ENCODE results near the gene BARX2.

The BARX2 gene

DNA sequence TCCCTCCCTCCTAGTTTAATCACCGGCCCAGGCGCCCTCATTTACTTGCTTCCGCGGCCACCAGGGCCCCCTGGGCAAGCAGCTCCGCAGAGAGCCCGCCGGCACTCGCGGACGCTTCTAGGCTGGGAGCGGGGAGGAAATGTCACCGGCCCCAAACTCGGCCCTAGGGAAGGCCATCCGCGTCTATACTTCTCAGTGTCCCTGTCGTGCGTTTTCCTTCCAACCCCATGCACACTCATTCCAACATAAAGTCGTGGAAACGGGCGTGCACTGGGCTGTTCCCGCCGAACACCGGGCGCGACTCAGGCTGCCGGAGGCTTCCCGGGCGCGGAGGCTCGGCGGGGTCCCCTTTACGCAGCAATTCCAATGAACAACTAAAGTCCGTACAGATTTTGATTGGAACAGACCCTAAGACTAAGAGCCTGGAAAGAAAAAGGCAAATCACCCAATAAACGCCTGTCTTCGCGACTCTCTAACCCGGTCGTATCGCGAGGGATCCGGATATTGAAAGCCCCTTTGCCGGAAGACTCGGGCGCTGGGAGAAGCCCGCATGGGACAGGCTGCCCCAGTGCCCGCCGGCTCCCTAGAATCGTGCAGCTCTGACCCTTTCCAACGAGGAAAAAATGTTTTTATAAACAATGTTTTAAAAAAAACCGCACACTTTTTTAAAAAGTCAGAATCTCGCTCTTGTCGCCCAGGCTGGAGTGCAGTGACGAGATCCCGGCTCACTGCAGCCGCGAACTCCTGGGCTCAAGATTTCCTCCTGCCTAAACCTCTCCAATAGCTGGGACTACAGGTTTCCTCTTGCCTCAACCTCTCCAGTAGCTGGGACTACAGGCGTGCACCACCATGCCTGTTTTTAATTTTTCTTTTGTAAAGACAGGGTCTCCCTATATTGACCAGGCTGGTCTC, 1.3 kb upstream of the BARX2 start:
- no peak for DNase-seq

DNA sequence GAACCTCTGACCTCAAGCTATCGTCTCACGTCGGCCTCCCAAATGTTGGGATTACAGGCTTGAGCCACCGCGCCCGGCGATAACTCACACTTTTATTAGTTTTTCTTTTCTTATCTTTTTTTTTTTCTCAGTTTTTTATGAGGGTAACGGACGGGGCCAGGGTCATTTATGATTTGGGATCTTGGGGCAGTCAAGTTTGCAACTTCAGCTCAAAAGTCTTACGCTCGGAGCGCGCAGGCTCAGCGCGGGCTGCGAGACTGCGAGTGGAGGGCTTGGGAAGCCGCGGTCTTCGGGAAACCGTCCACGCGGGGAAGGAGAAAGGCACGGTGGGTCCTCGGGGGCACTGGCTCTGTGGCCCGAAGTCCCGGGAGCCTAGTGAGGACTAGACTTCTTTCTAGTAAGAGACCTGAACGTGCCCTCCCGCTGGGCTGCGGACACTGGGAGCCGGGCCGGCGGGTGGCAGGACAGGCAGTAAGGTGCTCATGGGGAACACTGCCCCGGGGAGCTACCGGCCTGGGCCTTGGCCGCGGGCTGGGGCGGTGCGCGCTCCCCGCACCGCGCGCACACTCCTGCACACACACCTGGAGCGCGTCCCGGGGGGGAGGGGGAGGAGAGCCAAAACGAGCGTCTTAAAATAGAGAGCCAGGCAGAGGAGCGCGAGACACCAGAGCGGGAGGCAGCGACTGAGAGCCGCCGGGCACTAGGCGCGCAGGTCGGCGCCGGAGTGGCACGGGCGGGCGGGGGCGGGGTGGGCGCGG, 476 bp upstream of the BARX2 start:
- no peak for DNase-seq

DNA sequence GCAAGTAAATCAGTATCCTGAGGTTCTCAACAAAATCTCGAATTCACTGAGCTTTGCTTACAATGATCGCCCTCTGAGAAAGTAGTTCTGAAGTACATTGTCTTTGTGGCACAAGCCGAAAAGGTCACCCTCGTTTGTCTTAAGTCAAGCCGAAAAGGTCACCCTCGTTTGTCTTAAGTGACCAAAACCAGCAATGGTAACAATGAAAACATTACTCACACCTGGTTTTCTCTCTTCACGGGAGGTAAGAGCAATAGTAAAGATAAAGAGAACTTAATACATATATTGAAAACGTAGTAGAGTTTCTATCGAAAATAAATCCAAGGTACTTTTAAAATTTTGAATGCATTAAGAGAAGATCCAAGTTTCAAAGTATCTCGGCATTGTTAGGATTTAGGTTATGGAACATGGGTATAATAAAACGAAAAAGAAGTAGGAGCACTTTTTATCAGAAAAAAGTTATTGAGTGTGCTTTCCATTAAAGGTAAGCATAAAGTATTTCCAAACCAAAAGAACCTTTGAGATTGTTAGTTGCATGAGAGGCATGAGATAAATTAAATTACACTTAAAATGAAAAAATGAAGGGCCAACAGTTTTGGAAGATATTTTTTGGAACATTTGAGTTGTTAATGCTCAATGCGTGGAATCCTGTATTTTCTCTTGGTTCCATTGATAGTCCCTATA, 1.2 kb downstream of the BARX2 start:
- no peak for DNase-seq

DNA sequence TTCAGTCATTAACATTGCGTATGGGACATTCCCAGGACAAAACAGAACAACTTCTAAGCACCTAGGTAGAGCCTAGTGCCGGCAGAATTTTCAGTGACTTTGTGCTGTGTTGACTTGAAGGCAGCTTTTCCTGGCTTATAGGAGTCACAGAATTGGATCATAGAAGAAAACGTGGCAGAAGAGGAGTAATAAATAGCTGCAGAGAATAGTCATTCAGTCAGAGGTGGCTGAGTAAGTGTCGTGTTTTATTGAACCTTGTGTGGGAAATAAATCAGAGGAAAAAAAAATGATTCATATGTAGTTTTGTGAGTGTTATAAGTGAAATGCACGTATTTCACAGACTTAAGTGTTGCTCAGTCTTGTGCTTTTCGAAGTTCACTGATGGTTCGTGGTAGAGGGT, 2.1 kb downstream of the BARX2 start:
- no peak for DNase-seq

DNA sequence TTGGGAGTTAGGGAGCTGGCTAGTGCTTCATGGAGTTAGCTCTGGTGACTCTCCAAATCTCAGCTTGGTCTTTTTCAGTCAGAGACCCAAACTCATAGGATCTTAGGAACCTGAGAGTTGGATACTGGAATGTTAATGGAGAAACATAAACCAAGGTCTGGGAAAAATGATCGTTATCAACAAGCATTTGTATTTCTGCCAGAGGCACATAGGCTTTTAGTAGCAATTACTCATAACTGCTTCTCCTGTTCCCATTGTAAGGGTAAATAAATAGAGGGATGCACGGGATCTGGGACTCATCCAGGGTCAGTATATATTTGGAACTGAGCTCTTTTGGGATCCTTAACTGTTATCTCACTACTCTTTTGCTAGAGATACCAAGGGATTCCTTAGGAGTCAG, 4.8 kb downstream of the BARX2 start:
- DNase-seq: no peak

DNA sequence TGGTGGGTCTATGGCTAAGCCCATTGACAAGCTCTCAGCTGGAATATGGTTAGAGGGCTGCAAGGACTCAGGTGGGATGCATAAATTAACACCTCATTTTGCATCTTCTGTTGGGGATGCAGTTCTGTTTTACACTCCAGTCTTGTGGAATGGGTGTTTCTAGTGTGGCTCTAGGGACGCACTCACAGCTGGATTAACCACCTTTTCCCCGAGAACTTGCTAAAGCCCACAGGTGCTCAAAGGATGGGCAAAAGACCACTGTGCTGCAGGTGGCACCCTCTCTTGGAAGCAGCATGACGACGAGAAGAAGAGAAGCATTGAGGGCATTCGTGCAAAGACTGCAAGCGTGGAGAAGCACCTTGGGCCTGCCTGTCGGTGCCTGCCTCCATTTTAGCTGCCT, 6.9 kb downstream of the BARX2 start:
- DNase-seq: no peak

DNA sequence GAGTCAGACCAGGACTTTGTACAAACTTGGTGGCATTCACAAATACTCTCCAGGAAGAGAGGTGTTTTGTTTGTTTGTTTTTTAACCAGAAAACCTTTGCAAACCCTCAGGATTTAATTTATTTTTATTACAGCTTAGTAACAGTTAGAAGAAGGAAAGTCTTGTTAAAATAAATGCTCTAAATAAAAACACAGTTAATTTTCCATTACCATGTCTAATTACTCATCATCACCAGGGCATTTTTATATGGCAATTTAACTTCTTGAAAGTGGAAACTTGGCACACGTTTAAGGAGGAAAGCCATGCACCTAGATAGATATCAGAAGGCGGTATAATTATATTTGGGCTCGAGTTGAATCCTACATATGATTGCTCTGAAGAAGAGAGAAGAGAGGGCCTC, 7.4 kb downstream of the BARX2 start:
- no peak for DNase-seq

DNA sequence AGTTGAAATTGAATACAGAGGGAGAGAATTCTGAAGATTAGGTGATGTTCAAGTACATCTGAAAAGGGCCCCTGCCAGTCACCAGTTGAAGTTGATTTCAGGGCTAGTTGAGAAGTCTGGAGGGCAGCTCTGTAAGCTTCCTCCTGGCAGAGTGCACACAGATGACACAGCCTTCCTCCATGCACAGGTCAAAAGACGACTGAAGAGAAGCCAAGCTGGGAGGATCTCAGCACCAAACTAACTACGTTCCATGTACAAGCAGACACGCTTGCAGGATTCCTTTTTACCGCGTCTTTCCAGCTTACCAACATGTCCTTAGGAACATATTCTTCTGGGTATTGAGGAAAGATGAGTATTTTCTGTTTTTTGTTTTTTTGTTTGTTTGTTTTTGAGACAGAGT, 7.9 kb downstream of the BARX2 start:
- DNase-seq: no peak

DNA sequence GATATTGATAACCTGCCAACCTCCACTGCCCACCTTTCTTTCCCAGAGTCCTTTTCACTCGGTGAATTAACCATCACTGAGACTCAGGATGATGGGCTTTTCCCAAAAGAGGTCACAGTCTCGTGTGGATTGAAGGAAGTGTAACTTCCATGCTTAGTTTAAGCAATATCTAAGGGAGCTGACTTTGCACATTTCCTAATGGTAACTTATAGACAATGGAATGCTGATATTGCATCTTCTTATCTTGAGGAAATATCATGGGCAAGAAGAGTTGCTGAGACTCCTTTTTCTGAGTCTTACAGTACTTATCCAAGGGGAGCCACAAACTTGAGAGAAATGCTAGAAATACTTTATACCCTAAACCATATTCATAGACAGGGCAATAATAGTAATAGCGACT, 8.8 kb downstream of the BARX2 start:
- no peak for DNase-seq

DNA sequence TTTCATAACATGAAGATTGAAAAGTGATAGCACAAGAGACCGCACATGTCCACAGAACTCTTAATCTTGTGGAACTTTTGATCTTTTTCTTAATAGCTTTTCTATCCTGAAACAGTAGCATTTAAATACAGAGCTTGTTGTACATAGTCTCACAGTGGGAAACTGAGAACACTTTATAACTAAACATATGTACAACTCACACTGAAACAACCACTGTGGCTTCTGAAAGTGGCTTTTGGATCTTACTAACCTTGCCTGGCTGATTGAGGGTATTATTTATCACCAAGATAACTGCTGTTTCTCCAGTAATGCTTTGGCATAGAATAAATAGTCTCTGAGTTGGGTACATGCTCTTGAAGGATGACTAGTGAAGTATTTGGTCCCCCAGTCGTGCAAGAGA, 10.2 kb downstream of the BARX2 start:
- DNase-seq: no peak

DNA sequence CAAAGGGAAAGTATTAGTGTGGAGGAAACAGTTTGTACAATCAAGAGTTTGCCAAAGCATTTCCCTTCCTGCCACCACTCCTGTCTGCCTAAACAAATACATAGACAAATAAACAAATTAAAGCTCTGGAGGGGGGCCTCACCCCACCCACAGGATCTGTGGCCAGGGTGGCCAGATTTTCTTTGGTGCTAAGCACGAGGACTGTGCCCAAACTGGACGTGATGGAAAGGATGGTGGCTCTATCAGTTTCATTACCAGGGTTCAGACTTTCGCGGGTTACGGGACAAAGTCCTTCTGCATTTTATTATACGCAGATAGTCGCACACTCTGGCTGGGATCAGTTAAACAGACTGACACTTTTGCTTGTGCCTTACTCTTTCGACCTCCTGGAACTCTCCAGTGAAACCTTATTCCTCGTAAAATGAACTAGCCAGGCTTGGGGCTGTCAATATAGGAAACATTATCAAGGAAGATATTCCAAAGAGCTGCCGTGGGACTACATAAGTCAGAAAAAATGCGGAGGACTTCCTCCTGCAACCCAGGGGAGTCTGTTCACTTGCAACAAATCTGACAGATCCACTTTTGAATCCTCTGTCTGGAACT, 11.2 kb downstream of the BARX2 start:
- no peak for DNase-seq

DNA sequence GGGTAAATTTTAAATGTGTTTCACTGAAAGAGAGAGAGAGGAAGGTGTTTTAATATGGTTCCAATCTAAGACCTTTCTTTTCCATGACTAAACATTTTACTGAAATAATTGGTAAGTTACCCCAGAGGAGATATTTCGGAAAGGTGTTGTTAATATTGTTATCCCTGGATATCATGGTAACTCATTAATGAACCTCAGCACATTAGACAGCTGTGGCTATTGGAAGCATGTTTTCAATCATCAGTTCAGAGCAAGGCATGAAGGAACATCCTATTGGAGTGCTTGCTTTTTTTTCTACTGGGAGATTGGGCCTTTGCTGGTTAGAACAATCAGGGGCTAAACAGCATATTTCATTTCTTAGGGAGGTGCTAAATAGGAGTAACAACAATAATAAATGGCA, 11.8 kb downstream of the BARX2 start:
- DNase-seq: no peak

DNA sequence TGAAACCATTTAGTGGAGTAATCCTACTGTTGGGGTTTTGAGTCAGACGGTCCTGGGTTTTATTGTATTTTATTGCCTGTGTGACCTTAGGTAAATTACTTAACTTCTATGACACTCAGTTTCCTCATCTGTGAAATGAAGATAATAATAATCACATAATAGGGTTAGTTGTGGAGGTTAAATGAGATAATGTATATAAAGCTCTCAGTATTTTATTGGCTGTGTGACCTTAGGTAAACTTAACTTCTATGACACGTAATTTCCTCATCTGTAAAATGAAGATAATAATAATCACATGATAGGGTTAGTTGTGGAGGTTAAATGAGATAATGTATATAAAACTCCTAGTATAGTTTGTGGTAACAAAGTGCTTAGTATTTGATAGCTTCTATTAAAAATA, 13.2 kb downstream of the BARX2 start:
- no peak for DNase-seq

DNA sequence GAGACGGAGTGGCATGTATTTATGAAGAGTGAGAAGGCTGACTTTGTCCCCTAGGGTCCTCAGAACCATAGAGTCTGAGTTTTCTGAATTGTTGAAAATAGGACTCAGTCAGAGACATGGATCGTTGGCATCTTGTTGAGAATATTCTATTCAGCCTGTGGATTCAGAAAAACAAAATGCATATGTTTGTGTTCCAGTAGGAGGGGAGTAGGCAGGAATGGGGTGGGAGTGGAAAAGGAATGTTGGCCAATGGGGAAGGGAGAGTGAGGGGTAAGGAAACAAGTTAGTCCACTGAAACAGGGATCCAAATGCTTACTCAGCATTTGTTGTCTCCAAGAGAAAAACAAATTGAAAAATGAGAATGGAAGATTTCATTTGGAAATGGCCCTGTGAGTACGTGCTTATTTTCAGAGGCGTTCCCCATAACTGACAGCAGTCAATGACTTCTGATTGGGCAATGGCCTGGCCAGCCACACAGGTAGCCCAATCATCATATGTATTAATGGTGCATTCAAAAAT, 14.7 kb downstream of the BARX2 start:
- no peak for DNase-seq

DNA sequence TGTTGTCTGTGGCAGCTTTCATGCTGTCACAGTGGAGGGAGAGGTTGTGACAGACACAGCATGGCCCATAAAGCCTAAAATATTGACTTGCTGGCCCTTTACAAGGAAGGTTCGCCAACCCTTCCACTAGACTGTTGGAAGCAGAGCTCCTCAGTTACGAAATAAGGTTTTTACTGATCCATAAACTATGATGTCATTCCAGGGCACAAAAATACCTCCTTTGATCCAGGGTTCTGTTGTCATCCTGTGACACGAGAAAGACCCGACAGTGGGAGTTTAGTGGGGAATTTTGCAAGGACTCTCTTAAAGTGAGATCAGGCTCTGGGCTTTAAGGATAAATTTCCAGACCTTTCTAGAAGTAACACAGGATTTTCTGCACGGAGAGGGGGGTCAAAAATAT, 15.7 kb downstream of the BARX2 start:
- DNase-seq: no peak

DNA sequence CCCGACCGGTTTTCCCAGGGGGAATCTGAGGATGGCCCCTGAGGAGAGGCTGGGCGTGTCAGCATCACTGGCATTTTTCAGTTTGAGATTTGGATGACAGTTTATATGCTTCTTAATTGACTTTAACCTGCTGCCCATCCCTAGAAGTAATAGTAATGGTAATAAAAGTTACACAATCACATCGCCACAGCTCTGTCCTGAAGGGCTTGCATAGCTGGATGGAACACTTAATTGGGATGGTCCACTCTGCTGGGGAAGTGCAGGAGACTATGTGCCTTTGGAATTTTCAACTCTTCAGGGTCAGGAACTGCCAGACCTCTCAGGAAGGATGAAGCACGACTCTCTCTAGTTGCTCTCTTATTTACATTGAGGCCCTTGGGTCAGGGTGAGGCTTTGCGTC, 16.2 kb downstream of the BARX2 start:
- no peak for DNase-seq

DNA sequence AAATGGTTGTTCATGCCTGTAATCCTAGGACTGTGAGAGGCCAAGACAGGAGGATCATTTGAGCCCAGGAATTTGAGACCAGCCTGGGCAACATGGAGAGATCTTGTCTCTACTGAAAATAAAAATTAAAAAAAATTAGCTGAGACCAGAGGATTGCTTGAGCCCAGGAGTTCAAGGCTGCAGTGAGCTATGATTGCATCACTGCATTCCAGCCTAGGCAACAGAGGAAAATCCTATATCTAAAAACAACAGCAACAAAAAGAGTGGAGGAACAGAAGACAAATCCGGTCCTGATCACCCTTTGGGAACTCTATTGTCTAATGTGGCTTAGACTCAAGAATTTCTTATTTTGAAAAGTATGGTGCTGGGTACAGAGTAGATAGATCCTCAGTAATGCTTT, 17.3 kb downstream of the BARX2 start:
- DNase-seq: no peak

DNA sequence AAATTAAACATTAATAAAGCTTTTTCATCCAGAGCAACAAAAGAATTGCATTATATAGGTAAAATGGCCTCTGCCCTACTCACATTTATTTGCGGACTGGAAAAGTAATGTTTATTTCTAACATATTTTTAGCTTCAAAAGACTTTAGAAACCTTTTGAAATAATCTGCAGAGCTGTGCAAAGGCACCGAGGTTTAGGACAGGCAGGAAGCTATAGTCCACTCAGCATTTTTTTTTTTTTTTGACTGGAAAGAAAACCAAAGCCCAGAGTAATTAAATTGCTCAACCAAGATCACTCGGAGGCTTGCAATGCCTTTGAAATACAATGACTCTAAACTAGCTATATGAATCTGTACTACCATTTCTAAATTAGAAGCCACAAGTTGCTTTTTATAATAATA, 19.1 kb downstream of the BARX2 start:
- no peak for DNase-seq

DNA sequence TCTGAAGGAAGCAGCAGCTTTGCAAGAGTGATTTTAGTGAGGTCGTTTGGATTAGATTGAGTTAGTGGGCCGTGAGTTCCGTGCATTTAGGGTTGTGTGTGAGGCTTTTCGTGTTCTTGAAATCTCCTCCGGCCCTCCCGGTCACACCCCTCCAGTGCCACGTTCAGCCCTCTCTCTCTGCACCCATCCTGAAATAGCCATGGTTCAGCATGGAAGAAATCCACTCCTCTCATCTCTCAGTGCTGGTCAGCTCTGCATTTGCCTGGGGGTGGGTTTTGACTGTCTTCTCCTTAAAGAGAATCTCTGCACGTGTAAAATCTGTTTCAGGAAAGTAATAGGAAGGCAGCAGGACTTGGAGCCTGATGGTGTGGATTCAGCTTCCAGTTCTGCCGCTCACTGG, 19.8 kb downstream of the BARX2 start:
- DNase-seq: no peak

DNA sequence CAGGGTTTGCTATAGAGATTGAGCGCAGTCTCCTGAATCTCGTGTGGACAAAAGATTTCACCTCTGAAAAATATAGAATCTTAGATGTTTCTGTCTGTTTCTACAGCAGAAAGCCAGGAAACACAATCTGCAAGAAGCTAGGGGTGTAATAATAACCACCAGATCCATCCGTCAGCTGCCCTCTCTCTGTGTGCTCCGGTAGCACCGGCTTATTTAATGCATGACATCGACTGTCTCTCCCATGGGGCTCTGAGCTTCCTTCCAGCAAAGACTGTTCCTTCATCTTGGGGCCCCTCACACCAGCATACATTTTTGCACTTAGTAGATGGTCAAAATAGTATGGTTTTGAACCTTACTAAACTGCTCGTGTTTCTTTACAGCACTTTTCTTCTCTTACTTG, 20.2 kb downstream of the BARX2 start:
- DNase-seq: no peak

DNA sequence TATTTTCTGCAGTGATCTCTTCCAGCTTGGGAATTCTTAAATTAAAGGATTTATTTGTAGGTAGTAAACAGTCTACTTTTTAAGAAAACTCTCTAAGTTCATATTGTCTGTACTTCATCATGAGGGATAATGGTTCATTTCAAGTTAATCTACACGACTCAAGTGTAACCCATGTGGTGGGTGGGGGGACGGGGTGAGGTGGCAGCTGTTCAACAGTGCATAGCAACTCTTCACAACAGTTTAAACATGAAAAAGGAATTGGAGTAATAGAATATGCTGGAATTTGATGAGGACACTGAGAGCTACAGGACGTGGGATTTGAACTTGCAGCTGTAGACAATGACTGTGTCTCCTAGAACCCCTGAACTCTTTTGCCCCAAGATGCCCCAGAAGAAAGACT, 20.8 kb downstream of the BARX2 start:
- DNase-seq: no peak

DNA sequence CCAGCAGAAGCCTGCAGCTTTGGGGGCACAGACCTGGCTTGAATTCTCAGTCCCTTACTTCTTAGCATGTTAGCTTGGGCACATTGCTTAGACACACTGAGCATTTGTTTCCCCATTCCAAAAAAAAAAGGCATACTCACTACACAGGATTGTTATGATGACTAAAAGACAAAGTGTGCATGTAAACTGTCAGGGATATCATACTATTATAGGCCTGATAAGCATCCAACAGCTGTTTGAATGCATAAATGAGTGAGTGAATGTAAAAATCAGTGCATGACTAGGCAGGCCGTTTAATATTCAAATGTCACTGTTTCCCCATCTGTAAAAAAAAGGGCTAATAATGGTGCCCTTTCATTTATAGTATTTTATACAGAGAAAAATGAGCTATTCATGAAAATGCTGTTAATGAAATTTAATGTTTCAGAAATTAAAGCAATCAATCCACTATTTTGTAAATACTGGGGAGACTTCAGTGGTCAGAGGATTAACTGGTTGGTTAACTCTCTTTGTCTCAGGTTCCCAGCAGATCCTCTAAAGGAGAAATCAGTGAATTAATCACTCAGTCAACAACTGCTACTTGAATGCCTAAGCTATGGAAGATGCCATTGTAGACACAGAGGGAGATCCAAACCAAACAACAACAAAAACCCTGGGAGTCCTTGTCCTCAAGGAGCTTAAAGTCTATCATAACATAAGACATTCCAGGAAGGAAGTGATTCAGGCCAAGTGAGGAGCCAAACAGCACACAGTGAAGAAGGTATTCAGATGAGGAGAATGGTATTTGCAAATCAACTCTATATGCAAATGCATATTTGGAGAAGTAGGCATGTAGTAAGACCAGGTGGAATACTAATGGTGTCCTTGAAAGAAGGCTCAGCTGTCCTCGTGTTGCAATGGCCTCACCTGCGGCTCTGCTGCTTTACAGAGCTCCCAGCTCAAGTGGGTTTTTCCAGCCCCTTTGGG, 26.8 kb downstream of the BARX2 start:
- DNase-seq: no peak
